AG20443 (cell line): ENCODE results near the gene PCGF3.
"Not testable (repeated sequence)": the region's sequence is repeated elsewhere in the genome, so short reads cannot be mapped to it uniquely, and the experiment has no call there.

ENCODE experiments used
- DNase-seq: peaks from one replicate; pipeline ENCODE4 v3.0.0; 2012; ENCODE audit warnings: low spot score, mixed read lengths

PCGF3 gene

GRCh38 chr4:725391-726234, 20.0 kb downstream of the PCGF3 start:
- no peak for DNase-seq

GRCh38 chr4:726235-726787, 20.7 kb downstream of the PCGF3 start:
- DNase-seq = peak; percentile 88

GRCh38 chr4:726838-727237, 21.2 kb downstream of the PCGF3 start:
- no peak for DNase-seq

GRCh38 chr4:727576-727975, 21.9 kb downstream of the PCGF3 start:
- DNase-seq = no peak

GRCh38 chr4:729336-730315, 24.0 kb downstream of the PCGF3 start:
- no peak for DNase-seq

- DNase-seq = no peak
Measured at GRCh38 chr4:730511-730910, 24.9 kb downstream of the PCGF3 start.

- DNase-seq = not testable (repeated sequence)
Measured at GRCh38 chr4:730946-731904, 25.6 kb downstream of the PCGF3 start.

GRCh38 chr4:731954-732353, 26.3 kb downstream of the PCGF3 start:
- not testable (repeated sequence) for DNase-seq

GRCh38 chr4:732486-732885, 26.9 kb downstream of the PCGF3 start:
- DNase-seq = no peak

GRCh38 chr4:732911-733630, 27.4 kb downstream of the PCGF3 start:
- no peak for DNase-seq

GRCh38 chr4:733631-733980, 28.0 kb downstream of the PCGF3 start:
- DNase-seq = no peak

GRCh38 chr4:734075-734474, 28.4 kb downstream of the PCGF3 start:
- no peak for DNase-seq

GRCh38 chr4:734951-735350, 29.3 kb downstream of the PCGF3 start:
- no peak for DNase-seq

- DNase-seq = no peak
Measured at GRCh38 chr4:735583-735982, 30.0 kb downstream of the PCGF3 start.

- not testable (repeated sequence) for DNase-seq
Measured at GRCh38 chr4:736561-736960, 30.9 kb downstream of the PCGF3 start.

GRCh38 chr4:738781-739280, 33.2 kb downstream of the PCGF3 start:
- DNase-seq = no peak

GRCh38 chr4:739569-739968, 33.9 kb downstream of the PCGF3 start:
- DNase-seq = no peak

GRCh38 chr4:740011-740410, 34.4 kb downstream of the PCGF3 start:
- DNase-seq = no peak

GRCh38 chr4:740656-741282, 35.1 kb downstream of the PCGF3 start:
- no peak for DNase-seq

GRCh38 chr4:742096-742741, 36.6 kb downstream of the PCGF3 start:
- no peak for DNase-seq
